HFF-Myc (cell line): ENCODE measurements around the gene TOP3B.
"Not testable (repeated sequence)": the region's sequence is repeated elsewhere in the genome, so short reads cannot be mapped to it uniquely, and the experiment has no call there.

Experiments used
- DNase-seq: peaks from one replicate; pipeline ENCODE4 v3.0.0-alpha.2; 2011; ENCODE audit warnings: low read depth; ENCODE audit errors: extremely low read depth
- H3K4me3 ChIP-seq: replicated peaks from 2 replicates; pipeline ENCODE4 v1.5.1; 2011; ENCODE audit warnings: low read depth, mild to moderate bottlenecking, control low read depth, low read length
- CTCF ChIP-seq: IDR thresholded peaks from 2 replicates; pipeline ENCODE4 v1.5.1; 2012; ENCODE audit warnings: mild to moderate bottlenecking, low read depth, low read length, control low read depth; ENCODE audit errors: missing control alignments

The TOP3B gene

GRCh38 chr22:21917959-21918261, 64.7 kb downstream of the TOP3B start:
- no peak for TF ChIP-seq CTCF
- no peak overlapping the region for H3K4me3 ChIP-seq
- DNase-seq = no peak

- TF ChIP-seq CTCF = no peak
- DNase-seq = no peak
- H3K4me3 ChIP-seq = no peak overlapping the region
These were observed 65.2 kb downstream of the TOP3B start for GRCh38 chr22:21917181-21917958.

DNA sequence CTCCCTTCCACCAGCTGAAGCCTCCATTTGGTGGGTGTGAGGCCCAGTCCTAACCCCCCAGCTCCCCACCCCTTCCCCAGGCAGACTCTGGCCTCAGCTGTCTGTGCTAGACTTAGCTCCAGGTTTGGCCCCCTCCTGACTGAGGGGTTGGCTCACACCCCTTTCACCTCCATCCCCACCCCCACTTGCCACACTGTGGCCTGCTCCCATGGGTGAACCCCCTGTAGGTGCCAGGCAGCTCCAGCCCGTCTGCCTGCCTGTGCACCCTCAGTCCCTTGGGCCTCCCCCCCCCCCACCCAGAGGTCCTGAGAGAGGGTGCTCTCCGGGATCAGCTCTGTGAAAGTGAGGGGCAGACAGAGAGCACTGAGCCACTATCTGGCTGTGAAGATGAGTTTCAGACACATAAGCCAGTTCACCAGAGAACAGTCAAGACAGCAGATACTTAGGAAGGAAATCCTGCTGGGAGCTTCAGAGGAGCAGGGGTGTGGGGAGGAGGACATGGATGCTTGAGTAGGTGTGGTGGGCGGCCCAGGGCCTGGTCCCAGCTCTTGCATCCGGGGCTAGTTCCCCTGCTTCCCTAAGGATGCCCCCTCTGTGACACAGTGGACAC, 66.2 kb downstream of the TOP3B start:
- no peak for DNase-seq
- no peak overlapping the region for H3K4me3 ChIP-seq
- TF ChIP-seq CTCF = no peak

GRCh38 chr22:21915624-21916308, 66.8 kb downstream of the TOP3B start:
- DNase-seq = no peak
- TF ChIP-seq CTCF = no peak
- no peak overlapping the region for H3K4me3 ChIP-seq

GRCh38 chr22:21914033-21914642, 68.4 kb downstream of the TOP3B start:
- not testable (repeated sequence) for H3K4me3 ChIP-seq, DNase-seq

- DNase-seq = not testable (repeated sequence)
These were observed 72.2 kb downstream of the TOP3B start for GRCh38 chr22:21910367-21910766.

DNA sequence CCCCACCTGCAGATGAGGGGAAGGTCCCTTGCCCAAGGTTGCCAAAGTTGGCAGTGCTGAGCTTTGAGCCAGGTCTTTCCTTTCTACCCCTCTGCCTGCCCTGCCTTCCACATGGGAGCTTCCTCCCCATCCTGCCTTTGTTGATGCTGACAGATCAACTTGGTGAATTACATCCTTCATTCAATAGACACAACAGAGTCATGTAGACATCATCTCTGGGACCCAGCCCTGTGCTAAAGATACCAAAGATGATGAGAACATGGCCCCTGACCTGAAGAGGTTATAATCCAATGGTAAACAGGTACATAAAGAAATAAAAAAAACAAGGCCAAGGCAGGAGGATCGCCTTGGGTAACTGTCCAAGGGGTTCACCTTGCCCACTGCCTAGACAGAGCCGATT, 72.7 kb downstream of the TOP3B start:
- no peak overlapping the region for H3K4me3 ChIP-seq
- no peak for DNase-seq
- no peak for TF ChIP-seq CTCF

More at GRCh38 chr22:21910367-21910766, 72.2 kb downstream of the TOP3B start:
- H3K4me3 ChIP-seq = not testable (repeated sequence)
